GM12865 (cell line): ENCODE results near the gene GM2A.

Source experiments
- DNase-seq: peaks from one replicate; pipeline ENCODE4 v3.0.0; 2010; ENCODE audit warnings: low read depth
- H3K4me3 ChIP-seq: 2 replicates; pipeline ENCODE4 v1.5.1; 2011; ENCODE audit warnings: mild to moderate bottlenecking, low read depth, low read length, control low read depth
- CTCF ChIP-seq: IDR thresholded peaks from 2 replicates; pipeline ENCODE4 v1.5.1; 2011; ENCODE audit warnings: low read length, control low read depth, low read depth, inconsistent platforms; ENCODE audit not compliant: insufficient read depth; ENCODE audit errors: missing control alignments

GM2A gene

GRCh38 chr5:151214614-151215545, 38.1 kb upstream of the GM2A start:
- DNase-seq: peak; percentile 97
- peak overlapping the region; percentile 85 for H3K4me3 ChIP-seq
- TF ChIP-seq CTCF: no peak

GRCh38 chr5:151215546-151215880, 37.5 kb upstream of the GM2A start:
- no peak for TF ChIP-seq CTCF
- H3K4me3 ChIP-seq: peak overlapping the region; percentile 85
- DNase-seq: no peak

GRCh38 chr5:151216781-151217180, 36.2 kb upstream of the GM2A start:
- no peak for DNase-seq
- TF ChIP-seq CTCF: no peak
- no peak overlapping the region for H3K4me3 ChIP-seq

GRCh38 chr5:151218177-151218576, 34.8 kb upstream of the GM2A start:
- TF ChIP-seq CTCF: no peak
- no peak for DNase-seq
- H3K4me3 ChIP-seq: no peak overlapping the region

- H3K4me3 ChIP-seq: no peak overlapping the region
- TF ChIP-seq CTCF: no peak
- no peak for DNase-seq
These were observed 33.8 kb upstream of the GM2A start for GRCh38 chr5:151219138-151219537.

- peak; percentile 15 for TF ChIP-seq CTCF
- no peak overlapping the region for H3K4me3 ChIP-seq
- no peak for DNase-seq
These were observed 33.2 kb upstream of the GM2A start for GRCh38 chr5:151219789-151220188.

- TF ChIP-seq CTCF: no peak
- no peak for DNase-seq
- peak overlapping the region; percentile 76; the same call in 1 of the 2 replicates for H3K4me3 ChIP-seq
These were observed 31.4 kb upstream of the GM2A start for GRCh38 chr5:151221574-151221973.
